Measurements from ENCODE around the gene WNT4.

The WNT4 gene

DNA sequence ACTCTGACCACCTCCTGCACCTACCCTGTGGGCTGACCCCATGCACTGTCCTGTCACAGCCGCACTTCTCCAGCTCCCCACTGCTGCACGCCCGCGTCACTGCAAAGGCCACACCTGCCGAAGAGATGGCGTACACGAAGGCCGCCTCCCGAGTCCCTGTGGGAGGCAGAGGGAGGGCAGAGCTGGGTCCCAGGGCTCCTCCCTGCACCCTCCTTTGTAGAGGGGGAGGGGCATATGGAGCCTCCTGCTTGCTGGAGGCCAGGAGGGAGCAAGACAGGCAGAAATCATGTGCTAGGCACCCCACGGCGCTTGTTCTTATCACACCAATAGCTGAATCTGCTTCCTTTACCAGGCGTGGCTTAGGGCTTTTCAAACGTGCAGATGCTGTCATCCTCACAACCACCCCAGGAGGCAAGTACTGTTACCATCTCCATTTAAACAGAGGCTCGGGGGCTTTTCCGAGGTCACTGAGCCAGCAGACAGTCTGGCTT lies 21.4 kb downstream of the WNT4 start:
- Histone ChIP-seq H3K27me3 (ENCODE audit: control insufficient read depth in 2 of 2, insufficient read depth in 2 of 2, low read length in 2 of 2) (no peaks in the 10 kb centered on the region), H3K27ac (ENCODE audit: low read depth in 2 of 2, low read length in 2 of 2) (no peak overlapping the region)

DNA sequence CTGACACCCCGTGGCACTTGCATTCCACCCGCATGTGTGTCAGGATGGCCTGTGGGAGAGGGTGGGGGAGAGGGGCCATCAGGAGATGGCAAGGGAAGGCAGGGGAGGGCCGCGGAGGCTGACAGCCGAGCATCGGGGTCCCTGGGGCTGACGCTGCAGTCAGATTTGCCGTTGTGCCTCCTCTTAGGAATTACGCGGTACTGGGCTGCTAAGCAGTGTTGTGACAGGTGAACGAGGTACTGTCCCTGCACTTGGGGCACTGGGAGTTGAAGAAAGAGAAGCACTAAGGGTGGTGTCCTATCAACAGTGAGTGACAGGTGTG lies 22.5 kb downstream of the WNT4 start:
- Histone ChIP-seq H3K9me3 (ENCODE audit: control insufficient read depth in 2 of 2, low read length in 2 of 2) (no peaks in the 10 kb centered on the region), H3K4me3 (ENCODE audit: low read length in 2 of 2) (no peak overlapping the region), H3K4me1 (ENCODE audit: control insufficient read depth in 2 of 2, insufficient read depth in 2 of 2, low read length in 2 of 2) (peaks cover 4 to 8% of the 10 kb centered on the region in 2 donors), H3K36me3 (ENCODE audit: control insufficient read depth in 2 of 2, insufficient read depth in 2 of 2, low read length in 2 of 2) (peaks cover 3 to 9% of the 10 kb centered on the region in 2 donors), H3K27me3 (ENCODE audit: control insufficient read depth in 2 of 2, insufficient read depth in 2 of 2, low read length in 2 of 2) (no peaks in the 10 kb centered on the region), H3K27ac (ENCODE audit: low read depth in 2 of 2, low read length in 2 of 2) (no peak overlapping the region), H3K9ac (ENCODE audit: low read depth in 1 of 2, low read length in 2 of 2) (no peak overlapping the region)

More for the DNA sequence above, 21.4 kb downstream of the WNT4 start:
- peaks cover 4 to 8% of the 10 kb centered on the region in 2 donors for H3K4me1 ChIP-seq (ENCODE audit: control insufficient read depth in 2 of 2, insufficient read depth in 2 of 2, low read length in 2 of 2)
- H3K9ac ChIP-seq (ENCODE audit: low read depth in 1 of 2, low read length in 2 of 2) = no peak overlapping the region
- H3K4me3 ChIP-seq (ENCODE audit: low read length in 2 of 2) = no peak overlapping the region
- no peaks in the 10 kb centered on the region for H3K9me3 ChIP-seq (ENCODE audit: control insufficient read depth in 2 of 2, low read length in 2 of 2)
- H3K36me3 ChIP-seq (ENCODE audit: control insufficient read depth in 2 of 2, insufficient read depth in 2 of 2, low read length in 2 of 2) = peaks cover 3 to 9% of the 10 kb centered on the region in 2 donors

DNA sequence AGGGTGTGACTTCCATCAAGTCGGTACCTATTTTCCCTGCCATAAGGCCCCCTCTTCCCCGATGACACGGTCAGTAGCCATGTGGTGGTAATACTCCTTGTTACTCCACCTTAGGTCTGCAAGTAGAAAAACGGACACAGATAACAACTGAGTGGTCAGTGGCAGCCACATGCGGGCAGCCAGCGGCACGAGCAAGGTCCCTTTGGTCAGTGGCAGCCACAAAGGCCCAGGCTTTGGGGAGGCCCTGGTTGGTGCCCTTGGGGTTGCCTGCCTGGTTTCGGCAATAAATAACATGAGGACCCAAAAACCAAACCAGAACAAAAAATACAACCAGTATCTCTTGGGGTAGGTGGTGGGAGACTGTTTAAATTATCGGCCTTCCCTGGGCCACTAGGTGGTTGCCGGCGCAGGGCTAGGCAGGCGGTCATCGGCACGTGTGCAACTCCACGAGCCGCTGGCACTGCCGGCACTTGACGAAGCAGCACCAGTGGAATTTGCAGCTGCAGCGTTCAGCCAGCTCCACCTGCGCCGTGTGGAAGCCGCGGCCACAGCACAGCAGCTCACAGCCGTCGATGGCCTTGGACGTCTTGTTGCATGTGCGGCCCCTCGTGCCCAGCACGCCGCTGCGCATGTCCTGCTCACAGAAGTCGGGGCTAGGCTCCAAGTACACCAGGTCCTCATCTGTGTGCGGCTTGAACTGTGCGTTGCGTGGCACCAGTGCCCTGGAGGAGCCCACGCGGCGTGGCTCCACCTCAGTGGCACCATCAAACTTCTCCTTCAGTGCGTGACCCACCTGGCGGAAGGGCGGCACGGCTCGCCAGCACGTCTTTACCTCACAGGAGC lies 23.1 kb downstream of the WNT4 start:
- Histone ChIP-seq H3K4me1 (ENCODE audit: control insufficient read depth in 2 of 2, insufficient read depth in 2 of 2, low read length in 2 of 2) (peaks cover 4 to 8% of the 10 kb centered on the region in 2 donors), H3K27me3 (ENCODE audit: control insufficient read depth in 2 of 2, insufficient read depth in 2 of 2, low read length in 2 of 2) (no peaks in the 10 kb centered on the region), H3K9me3 (ENCODE audit: control insufficient read depth in 2 of 2, low read length in 2 of 2) (no peaks in the 10 kb centered on the region), H3K4me3 (ENCODE audit: low read length in 2 of 2) (no peak overlapping the region), H3K36me3 (ENCODE audit: control insufficient read depth in 2 of 2, insufficient read depth in 2 of 2, low read length in 2 of 2) (peaks cover 3 to 11% of the 10 kb centered on the region in 2 donors), H3K27ac (ENCODE audit: low read depth in 2 of 2, low read length in 2 of 2) (no peak overlapping the region), H3K9ac (ENCODE audit: low read depth in 1 of 2, low read length in 2 of 2) (no peak overlapping the region)

DNA sequence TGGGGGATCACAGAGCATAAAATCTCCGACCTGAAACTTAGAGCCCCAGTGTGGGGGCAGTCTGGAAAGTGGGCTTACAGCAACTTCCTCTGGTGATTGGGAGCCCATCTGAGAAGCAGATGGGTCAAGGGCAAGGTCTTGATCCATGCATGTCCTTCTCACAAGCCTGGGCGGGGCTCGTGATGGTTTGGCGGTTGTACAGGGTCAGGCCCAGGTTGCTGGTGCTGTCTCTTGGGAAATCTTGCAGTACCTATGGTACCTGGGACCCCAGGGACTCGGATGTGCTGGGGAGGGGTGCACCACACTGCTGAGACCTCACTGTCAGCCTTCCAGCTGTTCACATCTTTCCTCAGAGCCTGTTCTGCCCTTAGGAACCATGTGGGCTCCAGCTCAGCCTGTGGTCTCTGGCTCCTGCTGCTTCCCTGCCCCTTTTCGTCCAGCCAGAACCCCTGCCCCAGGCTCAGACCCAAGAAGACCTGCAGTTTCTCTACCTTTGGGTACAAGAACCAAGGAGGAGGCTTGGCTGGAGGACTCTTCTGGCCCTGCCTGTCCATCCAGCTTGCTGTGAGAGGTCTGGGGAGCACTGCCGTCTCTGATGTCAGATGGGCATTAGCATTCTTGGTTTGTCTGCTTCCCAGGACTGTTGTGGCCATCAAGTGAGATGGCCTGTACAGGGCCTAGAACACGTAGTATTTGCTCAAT lies 24.5 kb downstream of the WNT4 start:
- Histone ChIP-seq H3K27ac (ENCODE audit: low read depth in 2 of 2, low read length in 2 of 2) (peak overlapping the region in 1 of 2 donors; percentile 6), H3K36me3 (ENCODE audit: control insufficient read depth in 2 of 2, insufficient read depth in 2 of 2, low read length in 2 of 2) (peaks cover 6 to 18% of the 10 kb centered on the region in 2 donors), H3K4me1 (ENCODE audit: control insufficient read depth in 2 of 2, insufficient read depth in 2 of 2, low read length in 2 of 2) (peaks cover 4 to 8% of the 10 kb centered on the region in 2 donors)

DNA sequence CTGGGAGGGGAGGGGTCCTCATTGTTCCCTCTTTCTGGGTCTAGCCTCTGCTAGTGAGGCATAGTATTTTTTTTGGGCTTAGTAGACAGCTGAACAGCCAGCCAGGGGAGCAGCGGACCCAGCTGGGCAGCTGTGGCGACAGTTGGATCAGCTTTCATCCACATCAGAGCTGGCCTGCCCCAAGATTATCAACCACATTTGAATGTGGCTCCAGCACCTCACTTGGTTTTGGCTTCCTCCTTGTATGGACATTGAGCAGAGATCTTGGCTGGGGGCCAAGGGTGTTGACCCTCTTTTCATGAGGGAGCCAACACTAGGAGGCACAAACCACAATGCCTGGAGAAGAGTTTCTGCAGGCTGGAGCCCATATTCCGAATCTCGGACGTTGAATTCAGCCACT lies 25.0 kb downstream of the WNT4 start:
- H3K4me3 ChIP-seq (ENCODE audit: low read length in 2 of 2) = no peak overlapping the region
- H3K27ac ChIP-seq (ENCODE audit: low read depth in 2 of 2, low read length in 2 of 2) = no peak overlapping the region
- peaks cover 10 to 22% of the 10 kb centered on the region in 2 donors for H3K36me3 ChIP-seq (ENCODE audit: control insufficient read depth in 2 of 2, insufficient read depth in 2 of 2, low read length in 2 of 2)
- H3K9me3 ChIP-seq (ENCODE audit: control insufficient read depth in 2 of 2, low read length in 2 of 2) = no peaks in the 10 kb centered on the region
- no peak overlapping the region for H3K9ac ChIP-seq (ENCODE audit: low read depth in 1 of 2, low read length in 2 of 2)
- no peaks in the 10 kb centered on the region for H3K27me3 ChIP-seq (ENCODE audit: control insufficient read depth in 2 of 2, insufficient read depth in 2 of 2, low read length in 2 of 2)
- peaks cover 4 to 8% of the 10 kb centered on the region in 2 donors for H3K4me1 ChIP-seq (ENCODE audit: control insufficient read depth in 2 of 2, insufficient read depth in 2 of 2, low read length in 2 of 2)

More for the DNA sequence above, 24.5 kb downstream of the WNT4 start:
- H3K4me3 ChIP-seq (ENCODE audit: low read length in 2 of 2) = no peak overlapping the region
- no peak overlapping the region for H3K9ac ChIP-seq (ENCODE audit: low read depth in 1 of 2, low read length in 2 of 2)
- no peaks in the 10 kb centered on the region for H3K27me3 ChIP-seq (ENCODE audit: control insufficient read depth in 2 of 2, insufficient read depth in 2 of 2, low read length in 2 of 2)
- H3K9me3 ChIP-seq (ENCODE audit: control insufficient read depth in 2 of 2, low read length in 2 of 2) = no peaks in the 10 kb centered on the region

DNA sequence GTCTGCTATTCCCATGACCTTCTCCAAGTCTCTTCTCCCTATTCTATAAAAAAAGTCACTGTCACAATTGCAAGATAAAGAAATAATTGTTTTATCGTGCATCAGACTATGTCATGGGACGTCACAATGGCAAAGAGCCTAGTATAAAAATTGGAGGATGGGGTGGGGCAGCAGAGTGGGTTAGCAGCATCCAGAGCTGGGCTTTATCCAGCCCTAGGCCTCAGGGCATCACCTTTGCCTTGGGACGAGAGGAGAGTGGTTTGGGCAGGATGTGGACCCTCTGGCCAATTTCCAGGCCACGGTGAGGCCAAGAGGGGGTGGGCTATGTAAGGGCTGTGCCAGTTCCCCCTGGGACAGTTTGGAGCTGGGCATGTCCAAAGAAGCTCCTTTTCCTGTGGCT lies 25.7 kb downstream of the WNT4 start:
- no peaks in the 10 kb centered on the region for H3K9me3 ChIP-seq (ENCODE audit: control insufficient read depth in 2 of 2, low read length in 2 of 2)
- no peak overlapping the region for H3K9ac ChIP-seq (ENCODE audit: low read depth in 1 of 2, low read length in 2 of 2)
- peaks cover 10 to 28% of the 10 kb centered on the region in 2 donors for H3K36me3 ChIP-seq (ENCODE audit: control insufficient read depth in 2 of 2, insufficient read depth in 2 of 2, low read length in 2 of 2)
- H3K4me1 ChIP-seq (ENCODE audit: control insufficient read depth in 2 of 2, insufficient read depth in 2 of 2, low read length in 2 of 2) = peaks cover 4 to 8% of the 10 kb centered on the region in 2 donors
- H3K4me3 ChIP-seq (ENCODE audit: low read length in 2 of 2) = no peak overlapping the region
- no peaks in the 10 kb centered on the region for H3K27me3 ChIP-seq (ENCODE audit: control insufficient read depth in 2 of 2, insufficient read depth in 2 of 2, low read length in 2 of 2)
- H3K27ac ChIP-seq (ENCODE audit: low read depth in 2 of 2, low read length in 2 of 2) = peak overlapping the region in 1 of 2 donors; percentile 16

DNA sequence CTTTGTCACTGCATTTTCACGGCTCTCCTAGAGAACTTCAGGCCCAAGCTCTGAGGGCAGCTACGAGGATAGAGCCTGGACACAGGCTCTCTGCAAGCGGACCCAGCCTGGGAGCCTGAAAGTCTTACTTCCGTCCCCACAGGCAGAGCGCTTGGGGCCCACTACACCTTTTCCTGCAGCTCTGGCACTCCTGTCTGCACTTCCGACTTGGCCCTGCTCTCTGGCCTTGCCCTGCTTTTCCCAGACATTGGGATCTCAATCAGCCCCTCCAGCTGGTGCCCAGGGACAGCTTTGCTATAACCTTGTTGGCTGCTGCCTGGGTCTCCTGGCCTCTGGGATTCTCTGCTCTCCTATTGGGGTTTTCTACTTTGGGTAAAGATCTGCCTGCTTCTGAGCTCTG lies 27.6 kb downstream of the WNT4 start:
- Histone ChIP-seq H3K4me1 (ENCODE audit: control insufficient read depth in 2 of 2, insufficient read depth in 2 of 2, low read length in 2 of 2) (peaks cover 4 to 12% of the 10 kb centered on the region in 2 donors), H3K27ac (ENCODE audit: low read depth in 2 of 2, low read length in 2 of 2) (no peak overlapping the region), H3K27me3 (ENCODE audit: control insufficient read depth in 2 of 2, insufficient read depth in 2 of 2, low read length in 2 of 2) (no peaks in the 10 kb centered on the region), H3K9ac (ENCODE audit: low read depth in 1 of 2, low read length in 2 of 2) (no peak overlapping the region), H3K36me3 (ENCODE audit: control insufficient read depth in 2 of 2, insufficient read depth in 2 of 2, low read length in 2 of 2) (peaks cover 10 to 40% of the 10 kb centered on the region in 2 donors), H3K4me3 (ENCODE audit: low read length in 2 of 2) (no peak overlapping the region), H3K9me3 (ENCODE audit: control insufficient read depth in 2 of 2, low read length in 2 of 2) (no peaks in the 10 kb centered on the region)

DNA sequence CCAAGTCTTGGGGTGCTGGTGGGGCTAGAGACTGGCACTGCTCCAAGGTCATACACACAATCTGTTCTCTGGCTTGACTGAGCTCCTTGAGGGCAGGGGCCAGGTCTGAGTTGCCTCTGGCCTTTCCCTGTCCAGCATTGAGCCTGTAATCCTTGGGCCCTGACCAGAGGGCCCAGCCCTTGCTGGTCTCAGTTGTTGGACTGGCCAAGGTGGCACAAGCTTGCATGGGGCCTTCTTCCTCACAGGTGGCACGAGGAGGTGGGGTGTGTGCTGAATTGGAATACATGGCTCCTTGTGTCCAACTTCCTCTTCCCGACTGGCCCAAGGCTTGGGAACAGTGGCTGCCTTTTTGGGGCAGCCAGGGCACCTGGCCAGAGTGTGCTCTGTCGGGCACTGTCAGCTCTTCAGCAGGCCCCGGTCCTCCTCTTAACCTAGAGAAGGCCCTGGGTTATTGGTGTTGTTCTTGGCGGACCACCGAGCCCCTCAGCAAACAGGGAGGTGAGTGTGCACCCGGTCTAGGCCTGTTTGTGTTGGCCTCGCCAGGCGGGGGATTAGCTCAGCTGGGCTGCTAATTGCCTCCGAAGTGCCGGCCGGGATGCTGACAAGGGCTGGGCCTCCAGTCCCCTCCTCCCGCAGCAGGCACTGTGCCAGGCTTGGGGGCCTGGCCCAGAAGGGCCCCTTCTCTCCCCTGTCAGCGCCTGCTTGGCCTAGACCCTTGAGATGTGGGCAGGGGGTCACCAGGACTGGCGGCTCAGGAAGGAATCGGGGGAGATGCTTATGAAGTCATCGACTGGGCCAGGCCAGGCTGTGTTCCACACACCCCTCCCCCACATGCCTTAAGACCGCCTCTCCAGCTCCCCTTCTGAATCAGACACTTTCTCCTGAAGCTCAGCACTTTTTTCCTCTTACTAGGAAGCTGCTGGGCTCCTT lies 28.5 kb downstream of the WNT4 start:
- Histone ChIP-seq H3K9me3 (ENCODE audit: control insufficient read depth in 2 of 2, low read length in 2 of 2) (no peaks in the 10 kb centered on the region), H3K27ac (ENCODE audit: low read depth in 2 of 2, low read length in 2 of 2) (no peak overlapping the region), H3K4me3 (ENCODE audit: low read length in 2 of 2) (no peak overlapping the region), H3K4me1 (ENCODE audit: control insufficient read depth in 2 of 2, insufficient read depth in 2 of 2, low read length in 2 of 2) (peaks cover 4 to 12% of the 10 kb centered on the region in 2 donors), H3K36me3 (ENCODE audit: control insufficient read depth in 2 of 2, insufficient read depth in 2 of 2, low read length in 2 of 2) (peaks cover 7 to 37% of the 10 kb centered on the region in 2 donors), H3K9ac (ENCODE audit: low read depth in 1 of 2, low read length in 2 of 2) (no peak overlapping the region), H3K27me3 (ENCODE audit: control insufficient read depth in 2 of 2, insufficient read depth in 2 of 2, low read length in 2 of 2) (no peaks in the 10 kb centered on the region)

DNA sequence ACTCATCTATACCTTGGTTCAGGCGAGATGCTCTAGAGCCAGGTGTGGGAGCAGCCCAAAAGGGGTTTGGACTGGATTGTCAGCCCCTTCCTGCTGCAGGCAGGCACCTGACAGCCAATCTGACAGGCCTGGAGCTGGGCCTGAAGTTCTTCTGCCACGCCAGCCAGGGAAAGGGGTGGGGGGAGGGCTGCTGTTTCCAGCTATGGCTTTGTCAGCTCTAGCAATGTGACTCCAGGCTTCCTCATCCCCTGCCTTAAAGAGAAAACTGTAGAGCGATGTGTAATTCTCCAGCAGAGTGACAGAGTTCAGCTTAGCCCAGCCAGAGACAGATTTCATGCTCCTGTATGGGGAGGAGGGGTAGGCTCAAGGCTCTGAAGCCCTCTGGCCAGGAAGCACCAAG lies 30.3 kb downstream of the WNT4 start:
- Histone ChIP-seq H3K27ac (ENCODE audit: low read depth in 2 of 2, low read length in 2 of 2) (no peak overlapping the region), H3K27me3 (ENCODE audit: control insufficient read depth in 2 of 2, insufficient read depth in 2 of 2, low read length in 2 of 2) (no peaks in the 10 kb centered on the region), H3K36me3 (ENCODE audit: control insufficient read depth in 2 of 2, insufficient read depth in 2 of 2, low read length in 2 of 2) (peaks cover 7 to 40% of the 10 kb centered on the region in 2 donors), H3K9me3 (ENCODE audit: control insufficient read depth in 2 of 2, low read length in 2 of 2) (no peaks in the 10 kb centered on the region), H3K4me1 (ENCODE audit: control insufficient read depth in 2 of 2, insufficient read depth in 2 of 2, low read length in 2 of 2) (peaks cover 0 to 12% of the 10 kb centered on the region in 2 donors), H3K9ac (ENCODE audit: low read depth in 1 of 2, low read length in 2 of 2) (no peak overlapping the region), H3K4me3 (ENCODE audit: low read length in 2 of 2) (no peak overlapping the region)

All from mucosa of rectum (tissue), 2 donors.